Neural crest cell (in vitro differentiated cells): ENCODE data around the gene LARGE2. TPM values are rescaled to one million over a fixed set of nuclear protein-coding genes. Genes with fewer than 3 reads are reported as not detected.
A peak's percentile ranks its signal among the peaks of the same experiment; 100 is the strongest.

Experiments
- DNase-seq: peaks from one replicate; pipeline ENCODE4 v3.0.0; 2021; ENCODE audit warnings: low read depth, mixed read lengths, low spot score
- H3K27ac Mint-ChIP-seq: one replicate; pipeline ENCODE4 v1.8.0; 2021; ENCODE audit warnings: mild to moderate bottlenecking, mixed read lengths; ENCODE audit not compliant: unreplicated experiment
- H3K27me3 Mint-ChIP-seq: 2 replicates; pipeline ENCODE4 v1.8.0; 2021; ENCODE audit warnings: low read depth, mild to moderate bottlenecking, mixed read lengths
- H3K36me3 Mint-ChIP-seq: 2 replicates; pipeline ENCODE4 v1.8.0; 2021; ENCODE audit warnings: low read depth, mild to moderate bottlenecking, mixed read lengths
- H3K4me1 Mint-ChIP-seq: 2 replicates; pipeline ENCODE4 v1.8.0; 2021; ENCODE audit warnings: mixed read lengths
- H3K4me3 Mint-ChIP-seq: one replicate; pipeline ENCODE4 v1.8.0; 2021; ENCODE audit warnings: mild to moderate bottlenecking, mixed read lengths
- H3K9me3 Mint-ChIP-seq: 2 replicates; pipeline ENCODE4 v1.8.0; 2021; ENCODE audit warnings: mixed read lengths
- CTCF ChIP-seq: fragments of 200-600 bp; sonication (generic); conservative IDR thresholded peaks from 2 replicates; pipeline ENCODE4 v1.5.0; 2021; ENCODE audit warnings: antibody characterized with exemption, mild to moderate bottlenecking
- total RNA-seq: library from RNA; stranded (reverse); gene quantifications from 2 replicates; pipeline ENCODE4 v1.2.1, GENCODE V29; 2021

The LARGE2 gene
- total RNA-seq, 1 donor from 2014 or later: not detected

GRCh38 chr11:45885921-45886721 lies 36.3 kb upstream of the LARGE2 start:
- Mint-ChIP-seq H3K9me3 (no peaks in the 10 kb centered on the region), H3K27me3 (peaks cover 21% of the 10 kb centered on the region), H3K4me3 (peak overlapping the region; percentile 74), H3K36me3 (no peaks in the 10 kb centered on the region), H3K27ac (no peak overlapping the region), H3K4me1 (peaks cover 10% of the 10 kb centered on the region)
- DNase-seq: no peak
- TF ChIP-seq CTCF: no peak

GRCh38 chr11:45886816-45887520 lies 35.5 kb upstream of the LARGE2 start:
- Mint-ChIP-seq H3K4me3 (peak overlapping the region; percentile 74), H3K27me3 (peaks cover 21% of the 10 kb centered on the region), H3K36me3 (no peaks in the 10 kb centered on the region), H3K27ac (no peak overlapping the region), H3K4me1 (peaks cover 10% of the 10 kb centered on the region), H3K9me3 (no peaks in the 10 kb centered on the region)
- DNase-seq: no peak
- no peak for TF ChIP-seq CTCF

- TF ChIP-seq CTCF: no peak
- no peaks in the 10 kb centered on the region for H3K36me3 Mint-ChIP-seq
- peaks cover 21% of the 10 kb centered on the region for H3K27me3 Mint-ChIP-seq
- H3K4me1 Mint-ChIP-seq: peaks cover 10% of the 10 kb centered on the region
- H3K4me3 Mint-ChIP-seq: peak overlapping the region; percentile 69
- no peaks in the 10 kb centered on the region for H3K9me3 Mint-ChIP-seq
- H3K27ac Mint-ChIP-seq: no peak overlapping the region
- DNase-seq: no peak
Observed at GRCh38 chr11:45887587-45887986, 34.9 kb upstream of the LARGE2 start.

- no peak for TF ChIP-seq CTCF
- DNase-seq: no peak
- Mint-ChIP-seq H3K4me1 (peaks cover 17% of the 10 kb centered on the region), H3K27ac (peak overlapping the region; percentile 87), H3K27me3 (peaks cover 19% of the 10 kb centered on the region), H3K9me3 (no peaks in the 10 kb centered on the region), H3K36me3 (no peaks in the 10 kb centered on the region), H3K4me3 (no peak overlapping the region)
Observed at GRCh38 chr11:45889555-45889954, 32.9 kb upstream of the LARGE2 start.

- DNase-seq: no peak
Observed at GRCh38 chr11:45889966-45890365, 32.5 kb upstream of the LARGE2 start.

More at GRCh38 chr11:45889966-45890365, 32.5 kb upstream of the LARGE2 start:
- Mint-ChIP-seq H3K36me3 (no peaks in the 10 kb centered on the region), H3K27me3 (peaks cover 15% of the 10 kb centered on the region), H3K9me3 (no peaks in the 10 kb centered on the region), H3K4me3 (no peak overlapping the region), H3K4me1 (peaks cover 12% of the 10 kb centered on the region), H3K27ac (peak overlapping the region; percentile 14)
- no peak for TF ChIP-seq CTCF
